Endothelial cell of umbilical vein (primary cell): Measurements from ENCODE around the gene RHEX. TPM values are rescaled to one million over a fixed set of nuclear protein-coding genes. Genes with fewer than 3 reads are reported as not detected.

Experiments
- BruUV-seq: library from RNA; stranded (reverse); fragments of 400-500 nt; replicated peaks from 2 replicates; lab custom pipeline; 2021; lab: Mats Ljungman, UMichigan
- CTCF ChIA-PET: fragments of 300-600, 350-600 bp; sonication (Branson Sonifier 250); formaldehyde crosslinking; loops from one replicate; lab custom pipeline; 2021; ENCODE audit warnings: antibody characterized with exemption, inconsistent platforms; lab: Charles Lee
- POLR2A ChIA-PET: fragments of 300-600, 350-600 bp; sonication (Branson Sonifier 250); formaldehyde crosslinking; loops from one replicate; lab custom pipeline; 2021; ENCODE audit warnings: antibody characterized with exemption, inconsistent platforms; lab: Charles Lee
- DNase-seq: peaks from one replicate; pipeline ENCODE4 v3.0.0-alpha.2; 2011; ENCODE audit warnings: low read depth, low spot score
- FAIRE-seq: peaks from 2 replicates; lab custom pipeline; 2011; peaks lifted over from hg19 to GRCh38; lab: Jason Lieb, UNC
- H2AFZ ChIP-seq: 2 replicates; pipeline ENCODE4 v1.6.0; 2012; ENCODE audit warnings: low read depth, low read length, control low read depth, inconsistent platforms
- H3K27ac ChIP-seq: 2 replicates; pipeline ENCODE4 v1.5.1; 2011; ENCODE audit warnings: low read depth, mild to moderate bottlenecking, control low read depth, low read length, moderate library complexity; ENCODE audit not compliant: insufficient read depth
- H3K27me3 ChIP-seq, 2 experiments: 2 replicates each; pipeline versions ENCODE4 v1.6.0 to v1.6.1; 2011; ENCODE audit warnings: low read length in 2 of 2, mixed read lengths in 1 of 2; ENCODE audit not compliant: control insufficient read depth in 2 of 2, insufficient read depth in 2 of 2
- H3K36me3 ChIP-seq, 2 experiments: 2 replicates in 1 of 2; 3 replicates in 1 of 2; pipeline ENCODE4 v1.5.1; 2011; ENCODE audit warnings: low read length in 2 of 2, mild to moderate bottlenecking in 1 of 2, moderate library complexity in 1 of 2; ENCODE audit not compliant: control insufficient read depth in 2 of 2, insufficient read depth in 2 of 2; ENCODE audit errors: extremely low read depth in 1 of 2
- H3K4me1 ChIP-seq: 3 replicates; pipeline ENCODE4 v1.5.1; 2011; ENCODE audit warnings: mild to moderate bottlenecking, low read length; ENCODE audit not compliant: control insufficient read depth, insufficient read depth; ENCODE audit errors: extremely low read depth
- H3K4me2 ChIP-seq: 2 replicates; pipeline ENCODE4 v1.6.1; 2011; ENCODE audit warnings: low read length, control low read depth, mixed read lengths; ENCODE audit not compliant: insufficient read depth
- H3K4me3 ChIP-seq, 3 experiments: fragments of 200-600 bp in 1 of 3; sonication (generic), shearing (Covaris generic) in 1 of 3; replicated peaks in 1 of 3; 2 replicates each; pipeline ENCODE4 v1.5.1; 2011 to 2016; ENCODE audit warnings: control low read depth in 3 of 3, low read length in 3 of 3, mild to moderate bottlenecking in 2 of 3, inconsistent platforms in 1 of 3, low read depth in 1 of 3, moderate library complexity in 1 of 3; ENCODE audit not compliant: insufficient read depth in 1 of 3
- H3K79me2 ChIP-seq: 2 replicates; pipeline ENCODE4 v1.6.0; 2012; ENCODE audit warnings: low read length, inconsistent platforms; ENCODE audit not compliant: control insufficient read depth, insufficient read depth
- H3K9ac ChIP-seq: replicated peaks from 2 replicates; pipeline ENCODE3; 2011; ENCODE audit warnings: low read length, control low read depth; ENCODE audit not compliant: insufficient read depth; ENCODE audit errors: extremely low read depth
- H3K9me1 ChIP-seq: replicated peaks from 3 replicates; pipeline ENCODE4 v1.6.0; 2011; ENCODE audit warnings: mild to moderate bottlenecking, low read length; ENCODE audit not compliant: control insufficient read depth, insufficient read depth; ENCODE audit errors: extremely low read depth
- H3K9me3 ChIP-seq: replicated peaks from 2 replicates; pipeline ENCODE4 v1.5.1; 2012; ENCODE audit warnings: low read length, inconsistent platforms; ENCODE audit not compliant: control insufficient read depth, insufficient read depth
- H4K20me1 ChIP-seq: replicated peaks from 2 replicates; pipeline ENCODE3; 2011; ENCODE audit warnings: mild to moderate bottlenecking, low read length; ENCODE audit not compliant: control insufficient read depth, insufficient read depth; ENCODE audit errors: extremely low read depth
- EZH2 ChIP-seq: IDR thresholded peaks from 2 replicates; pipeline ENCODE4 v1.6.1; 2012; ENCODE audit warnings: borderline replicate concordance, low read depth, mild to moderate bottlenecking, moderate library complexity, low read length, inconsistent platforms; ENCODE audit not compliant: severe bottlenecking
- FOS ChIP-seq: IDR thresholded peaks from 2 replicates; pipeline ENCODE4 v1.6.1; 2011; ENCODE audit warnings: mild to moderate bottlenecking, low read length, moderate library complexity, borderline replicate concordance; ENCODE audit not compliant: insufficient read depth
- GATA2 ChIP-seq: IDR thresholded peaks from 2 replicates; pipeline ENCODE4 v1.7.0; 2011; ENCODE audit warnings: low read depth, mild to moderate bottlenecking, moderate library complexity, mixed read lengths, low read length; ENCODE audit not compliant: insufficient read length, insufficient read depth
- JUN ChIP-seq: IDR thresholded peaks from 2 replicates; pipeline ENCODE4 v1.6.1; 2011; ENCODE audit warnings: borderline replicate concordance, low read depth; ENCODE audit not compliant: insufficient read length, insufficient read depth
- MAX ChIP-seq: IDR thresholded peaks from 2 replicates; pipeline ENCODE4 v1.6.1; 2011; ENCODE audit not compliant: insufficient read depth, insufficient read length
- MYC ChIP-seq: IDR thresholded peaks from one replicate; pipeline ENCODE4 v1.6.1; 2011; ENCODE audit warnings: mild to moderate bottlenecking, low read depth, low read length
- POLR2A ChIP-seq: IDR thresholded peaks from 2 replicates; pipeline ENCODE4 v1.6.1; 2012; ENCODE audit warnings: low read depth, mild to moderate bottlenecking, control low read depth, low read length
- POLR2AphosphoS5 ChIP-seq: IDR thresholded peaks from 2 replicates; pipeline ENCODE4 v1.6.1; 2012; ENCODE audit warnings: low read depth, mild to moderate bottlenecking, control low read depth, low read length, moderate library complexity; ENCODE audit not compliant: insufficient read depth
- dilution Hi-C: fragments of 300-500 bp; cut with MboI; formaldehyde crosslinking; loops from one replicate; pipeline ENCODE4 v1.15.0; 2019; ENCODE audit warnings: low sequenced_read_pairs; ENCODE audit not compliant: extremely low pct_ligation_motif_present
- intact Hi-C: fragments of 100-400 bp; cut with micrococcal nuclease; formaldehyde crosslinking; loops from one replicate; pipeline ENCODE4 v1.10.0; 2022
- polyA plus RNA-seq, 4 experiments: library from polyadenylated mRNA; depleted of rRNA in 3 of 4; stranded (reverse) in 3 of 4; unstranded in 1 of 4; fragments of >200 nt; gene quantifications; 2 replicates each; pipeline versions ENCODE4 v1.2.1 to v1.2.3, GENCODE V29; 2011 to 2012; ENCODE audit warnings: missing spikeins in 1 of 4
- total RNA-seq: library from RNA; stranded (reverse); gene quantifications from 2 replicates; pipeline ENCODE4 v1.2.3, GENCODE V29; 2021
- TF ChIP-seq, protein P1 (sequence below), 2 donors: IDR thresholded peaks; 1 replicate in 1 of 2; 2 replicates in 1 of 2; pipeline ENCODE4 v1.5.1; 2011; ENCODE audit warnings: low read length in 2 of 2, mild to moderate bottlenecking in 2 of 2, moderate library complexity in 2 of 2, control low read depth in 1 of 2, inconsistent platforms in 1 of 2, low read depth in 1 of 2; ENCODE audit not compliant: insufficient read depth in 1 of 2; ENCODE audit errors: extremely low read depth in 1 of 2

RHEX gene
- total and polyA plus RNA-seq, 2 donors (not counting 3 experiments of a cell fraction or from before 2014, with no cell fraction given) = not detected

DNA sequence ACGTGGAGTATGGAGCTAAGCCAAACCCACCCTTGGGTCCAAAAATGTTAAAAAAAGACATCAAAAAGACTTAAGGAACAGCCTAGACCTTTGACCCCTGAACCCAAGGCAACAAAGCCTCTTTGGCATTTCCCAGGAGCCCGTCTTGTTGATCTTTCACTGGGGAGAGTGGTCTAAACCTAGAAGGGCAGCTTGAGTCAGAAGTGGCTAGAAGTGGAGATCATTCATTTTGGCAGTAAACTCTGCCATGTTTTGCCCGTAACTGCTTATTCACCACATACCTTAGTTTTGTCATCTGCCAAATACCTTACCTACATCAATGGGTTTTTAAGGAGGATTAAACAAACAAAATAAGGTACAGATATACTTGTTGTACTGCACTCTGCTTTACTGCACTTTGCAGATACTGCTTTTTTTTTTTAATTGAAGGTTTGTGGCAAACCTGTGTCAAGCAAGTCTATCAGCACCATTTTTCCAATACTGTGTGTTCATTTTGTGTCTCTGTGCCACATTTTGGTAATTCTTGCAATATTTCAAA lies 27.6 kb upstream of the RHEX start:
- Histone ChIP-seq H3K9me3 (no peaks in the 10 kb centered on the region), H4K20me1 (no peaks in the 10 kb centered on the region), H2AFZ (no peak overlapping the region), H3K4me3 (no peak overlapping the region), H3K79me2 (no peaks in the 10 kb centered on the region), H3K4me2 (no peak overlapping the region), H3K9me1 (no peaks in the 10 kb centered on the region), H3K27ac (no peak overlapping the region), H3K4me1 (peaks cover 13% of the 10 kb centered on the region), H3K27me3 (no peaks in the 10 kb centered on the region), H3K36me3 (no peaks in the 10 kb centered on the region), H3K9ac (no peak overlapping the region)
- ChIA-PET POLR2A (no interaction called here), CTCF (interaction anchor here (1.0 kb wide), 1 partner anchor 81 kb away, joined by 4 read pairs; no protein-coding TSS in a partner anchor)
- DNase-seq = no peak
- dilution Hi-C loops = no loop called here
- no TSS peak for BruUV-seq
- intact Hi-C loops = no loop called here
- no peak for FAIRE-seq
- TF ChIP-seq, protein P1, sequence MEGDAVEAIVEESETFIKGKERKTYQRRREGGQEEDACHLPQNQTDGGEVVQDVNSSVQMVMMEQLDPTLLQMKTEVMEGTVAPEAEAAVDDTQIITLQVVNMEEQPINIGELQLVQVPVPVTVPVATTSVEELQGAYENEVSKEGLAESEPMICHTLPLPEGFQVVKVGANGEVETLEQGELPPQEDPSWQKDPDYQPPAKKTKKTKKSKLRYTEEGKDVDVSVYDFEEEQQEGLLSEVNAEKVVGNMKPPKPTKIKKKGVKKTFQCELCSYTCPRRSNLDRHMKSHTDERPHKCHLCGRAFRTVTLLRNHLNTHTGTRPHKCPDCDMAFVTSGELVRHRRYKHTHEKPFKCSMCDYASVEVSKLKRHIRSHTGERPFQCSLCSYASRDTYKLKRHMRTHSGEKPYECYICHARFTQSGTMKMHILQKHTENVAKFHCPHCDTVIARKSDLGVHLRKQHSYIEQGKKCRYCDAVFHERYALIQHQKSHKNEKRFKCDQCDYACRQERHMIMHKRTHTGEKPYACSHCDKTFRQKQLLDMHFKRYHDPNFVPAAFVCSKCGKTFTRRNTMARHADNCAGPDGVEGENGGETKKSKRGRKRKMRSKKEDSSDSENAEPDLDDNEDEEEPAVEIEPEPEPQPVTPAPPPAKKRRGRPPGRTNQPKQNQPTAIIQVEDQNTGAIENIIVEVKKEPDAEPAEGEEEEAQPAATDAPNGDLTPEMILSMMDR (IDR thresholded peaks at IDR 0.05; ENCODE audit: extremely low read depth in 1 of 2, insufficient read depth in 1 of 2, low read depth in 1 of 2, low read length in 2 of 2) = no peak
- TF ChIP-seq FOS (no peak), MYC (no peak), EZH2 (no peak), JUN (no peak), MAX (no peak), GATA2 (no peak), POLR2AphosphoS5 (no peak), POLR2A (no peak)
